HG03565 (cell line): ENCODE results near the gene C14orf119.

ENCODE experiments used
- ATAC-seq: cut with Tn5 transposase; IDR thresholded peaks from one replicate; pipeline ENCODE4 v1.9.1; 2021; ENCODE audit warnings: mild to moderate bottlenecking, moderate library complexity; ENCODE audit not compliant: unreplicated experiment

C14orf119 gene

GRCh38 chr14:23095196-23096108, at the start of gene C14orf119:
Gene C14orf119 (plus strand): TSS chr14:23095505. CDS start chr14:23097659, 2,154 bp downstream.
- ATAC-seq, result peak; percentile 92

- no peak for ATAC-seq
These were observed 48.2 kb upstream of the C14orf119 start for GRCh38 chr14:23047034-23047634.

GRCh38 chr14:23047751-23048693, 47.3 kb upstream of the C14orf119 start:
- ATAC-seq, result no peak

DNA sequence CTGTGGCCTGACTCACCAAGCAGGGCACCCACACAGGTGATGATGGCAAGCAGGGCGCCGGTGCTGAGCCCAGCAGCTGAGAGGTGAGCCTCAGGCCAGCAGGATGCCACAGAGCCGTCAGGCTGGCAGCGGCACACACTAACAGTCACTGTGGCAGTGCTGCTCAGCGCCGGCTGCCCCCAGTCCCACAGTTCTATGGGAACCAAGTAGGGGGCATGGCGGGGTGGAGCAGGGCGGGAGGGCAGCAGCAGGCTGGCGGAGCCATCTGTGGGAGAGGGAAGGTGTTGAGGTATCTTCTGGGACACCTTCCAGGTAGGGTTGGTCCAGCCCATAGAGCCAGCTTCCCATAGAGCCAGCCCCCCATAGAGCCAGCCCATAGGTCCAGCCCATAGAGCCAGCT, 46.3 kb upstream of the C14orf119 start:
- no peak for ATAC-seq

- no peak for ATAC-seq
These were observed 43.9 kb upstream of the C14orf119 start for GRCh38 chr14:23051141-23052057.

GRCh38 chr14:23052182-23052623, 43.1 kb upstream of the C14orf119 start:
- no peak for ATAC-seq

DNA sequence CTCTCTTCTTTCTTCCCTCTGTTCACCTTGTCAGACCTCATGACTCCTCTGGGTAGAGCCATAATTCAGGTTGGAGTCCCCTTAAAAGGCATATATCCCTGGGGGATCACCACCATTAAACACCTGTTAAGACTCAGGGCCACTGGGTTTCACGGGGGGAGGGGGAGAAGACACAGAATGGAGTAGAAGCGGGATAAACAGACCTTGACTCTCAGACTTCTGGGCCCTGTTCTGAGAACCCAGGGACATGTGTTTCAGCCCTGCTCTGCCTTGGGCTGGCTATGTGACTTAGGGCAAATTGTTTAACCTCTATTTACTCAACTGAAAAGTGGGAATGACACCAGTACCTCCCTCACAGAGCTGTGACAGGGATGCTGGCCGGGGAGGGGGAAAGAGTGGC, 42.6 kb upstream of the C14orf119 start:
- ATAC-seq, result no peak

DNA sequence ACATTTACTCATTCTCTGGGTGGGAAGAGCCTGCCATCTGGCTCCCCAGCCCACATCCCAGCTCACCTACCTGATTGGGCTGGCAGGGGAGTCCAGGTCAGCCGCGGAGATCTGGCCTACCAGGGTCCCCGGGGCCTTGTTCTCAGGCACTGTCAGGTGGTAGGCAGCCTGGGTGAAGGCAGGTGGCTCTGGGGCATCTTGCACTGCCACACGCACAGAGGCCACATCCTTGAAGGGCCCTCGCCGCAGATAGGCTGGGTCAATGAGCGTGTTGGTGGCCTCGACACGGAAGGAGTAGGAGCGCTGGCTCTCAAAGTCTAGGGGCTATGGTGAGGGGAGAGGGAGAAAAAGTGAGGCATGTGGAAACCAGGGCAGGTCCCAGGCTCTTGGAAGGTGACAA, 41.9 kb upstream of the C14orf119 start:
- ATAC-seq, result no peak

- ATAC-seq, result no peak
These were observed 41.1 kb upstream of the C14orf119 start for GRCh38 chr14:23054000-23054811.

DNA sequence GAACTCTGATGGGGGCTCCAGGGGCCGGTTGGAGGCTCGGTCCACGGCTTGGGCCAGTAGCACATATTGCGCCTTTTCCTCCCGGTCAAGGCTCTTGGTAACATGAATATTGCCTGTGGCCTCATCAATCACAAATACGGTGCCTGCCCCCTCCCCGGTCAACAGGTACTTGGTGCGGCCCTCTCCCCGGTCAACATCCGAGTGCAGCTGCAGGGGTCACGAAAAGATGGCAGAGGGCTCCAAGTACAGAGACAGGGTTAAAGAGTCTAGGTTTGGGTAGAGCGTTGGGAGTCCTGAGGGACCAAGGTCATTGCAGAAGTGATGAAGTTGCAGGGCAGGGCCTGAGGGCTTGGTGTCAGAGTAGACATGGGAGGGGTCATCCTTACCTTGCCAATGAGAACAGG, 40.2 kb upstream of the C14orf119 start:
- ATAC-seq, result no peak

DNA sequence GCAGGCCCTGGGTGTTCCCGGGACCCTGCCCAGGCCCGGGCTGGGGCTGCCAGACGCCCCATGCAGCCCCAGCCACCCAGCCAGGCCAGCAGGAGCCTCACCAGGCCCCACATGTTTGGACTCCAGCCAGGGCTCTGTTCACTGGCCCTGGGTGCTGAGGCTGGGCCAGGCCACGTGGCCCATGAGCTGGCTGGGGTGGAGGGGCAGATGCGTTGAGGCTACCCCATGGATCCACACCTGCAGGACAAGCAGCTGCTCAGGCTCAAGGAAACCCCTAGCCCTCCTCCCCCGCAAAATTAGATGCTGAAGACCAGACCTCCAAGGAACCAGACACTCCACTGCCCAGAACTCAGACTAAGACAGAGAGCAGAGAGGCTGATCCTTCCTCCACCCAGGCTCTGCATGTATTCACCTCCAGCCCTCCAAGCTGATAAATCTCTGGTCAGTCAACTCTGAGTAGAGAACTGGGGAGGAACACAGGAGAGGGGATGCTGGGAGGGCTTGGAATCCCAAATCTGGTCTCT, 39.6 kb upstream of the C14orf119 start:
- no peak for ATAC-seq

GRCh38 chr14:23056145-23056955, 39.0 kb upstream of the C14orf119 start:
- ATAC-seq, result peak; percentile 39

DNA sequence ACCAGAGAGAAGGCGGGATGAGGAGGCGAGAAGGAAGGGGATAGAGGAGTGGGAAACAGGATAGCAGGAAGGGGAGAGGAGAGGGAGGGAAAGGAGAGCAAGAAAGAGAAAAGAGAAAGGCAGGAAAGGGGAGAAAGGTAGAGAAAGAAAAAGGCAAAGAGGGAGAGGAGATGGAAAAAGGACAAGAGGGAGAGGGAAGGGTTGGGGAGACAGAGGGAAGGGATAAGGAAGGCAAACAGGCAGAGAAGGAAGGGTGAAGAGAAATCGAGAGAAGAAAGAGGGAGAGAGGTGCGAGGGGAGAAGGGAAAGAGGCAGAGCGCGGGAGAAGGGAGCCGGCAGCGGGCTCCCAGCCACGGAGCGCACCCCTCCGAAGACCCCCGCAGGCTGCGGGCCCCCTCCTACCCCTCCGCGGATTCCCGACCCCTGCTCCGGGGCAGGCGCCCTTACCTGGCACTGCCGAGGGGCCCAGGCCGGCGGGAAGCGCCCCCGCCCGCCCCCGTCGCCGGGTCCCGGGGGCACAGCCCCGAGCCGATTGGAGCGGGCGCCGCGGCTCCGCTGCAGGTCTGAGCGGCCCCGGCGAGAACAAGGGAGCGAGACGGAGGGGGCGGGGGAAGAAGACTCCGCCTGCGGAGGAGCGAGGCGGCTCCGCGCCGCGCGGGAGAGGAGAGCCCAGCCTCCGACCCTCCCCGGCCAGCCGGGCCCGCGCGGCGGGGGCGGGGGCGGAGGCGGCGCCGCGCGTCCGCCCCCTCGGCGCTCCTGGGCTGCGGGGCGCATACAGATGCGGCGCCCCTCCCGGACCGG, 38.1 kb upstream of the C14orf119 start, which contains the start of gene CDH24:
CDH24 (minus strand) TSS at position 565 of the 801 bp plus-strand sequence. CDS start 1,787 bp downstream, outside the sequence.
- no peak for ATAC-seq

- peak; percentile 36 for ATAC-seq
These were observed 37.3 kb upstream of the C14orf119 start for GRCh38 chr14:23057757-23058653.

DNA sequence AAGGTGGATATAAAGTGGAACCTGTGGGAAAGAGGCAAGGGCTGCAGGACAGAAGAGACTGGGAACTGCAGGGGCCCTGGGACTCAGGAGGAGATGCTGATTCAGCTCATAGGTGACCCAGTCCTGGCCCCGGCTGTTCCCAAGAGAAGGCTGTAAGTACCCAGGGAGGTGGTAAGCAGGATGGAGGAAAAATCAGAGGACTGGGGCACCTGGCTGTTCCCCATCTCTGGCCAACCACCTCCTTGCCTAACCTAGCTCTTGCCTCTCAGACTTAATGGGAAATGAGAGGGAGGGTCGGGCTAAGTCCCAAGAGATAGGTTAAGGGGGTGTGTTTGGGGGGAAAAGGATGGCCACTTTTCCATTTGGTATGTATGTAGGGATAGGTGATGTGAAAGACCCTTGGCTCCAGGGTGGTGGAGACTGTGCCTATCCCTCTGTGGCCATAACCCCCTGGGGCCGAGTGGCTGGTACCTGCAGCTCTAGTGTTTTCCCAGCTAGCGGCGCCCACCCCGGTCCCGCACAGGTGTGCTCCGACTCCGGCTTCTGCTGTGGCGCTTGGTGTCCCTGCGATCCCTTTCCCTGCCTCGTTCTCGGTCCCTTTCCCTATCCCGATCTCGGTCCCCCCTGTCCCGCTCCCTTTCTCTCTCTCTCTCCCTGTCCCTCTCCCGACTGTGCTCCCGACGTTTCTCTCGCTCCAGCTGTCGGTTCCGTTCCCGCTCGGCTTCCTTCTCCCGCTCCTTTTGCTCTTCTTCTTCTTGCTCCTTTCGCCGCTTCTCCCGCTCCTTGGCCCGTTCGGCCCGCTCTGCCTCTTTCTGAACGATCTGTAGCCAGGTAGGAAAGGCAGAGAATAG, 36.4 kb upstream of the C14orf119 start:
- no peak for ATAC-seq
